GM15510 (cell line): ENCODE measurements around the gene CNOT9.

Experiments used
- POLR2A ChIP-seq: IDR thresholded peaks from 3 replicates; pipeline ENCODE4 v1.6.1; 2011; ENCODE audit warnings: borderline replicate concordance; ENCODE audit not compliant: insufficient read length; ENCODE audit errors: extremely low read depth

CNOT9 gene

DNA sequence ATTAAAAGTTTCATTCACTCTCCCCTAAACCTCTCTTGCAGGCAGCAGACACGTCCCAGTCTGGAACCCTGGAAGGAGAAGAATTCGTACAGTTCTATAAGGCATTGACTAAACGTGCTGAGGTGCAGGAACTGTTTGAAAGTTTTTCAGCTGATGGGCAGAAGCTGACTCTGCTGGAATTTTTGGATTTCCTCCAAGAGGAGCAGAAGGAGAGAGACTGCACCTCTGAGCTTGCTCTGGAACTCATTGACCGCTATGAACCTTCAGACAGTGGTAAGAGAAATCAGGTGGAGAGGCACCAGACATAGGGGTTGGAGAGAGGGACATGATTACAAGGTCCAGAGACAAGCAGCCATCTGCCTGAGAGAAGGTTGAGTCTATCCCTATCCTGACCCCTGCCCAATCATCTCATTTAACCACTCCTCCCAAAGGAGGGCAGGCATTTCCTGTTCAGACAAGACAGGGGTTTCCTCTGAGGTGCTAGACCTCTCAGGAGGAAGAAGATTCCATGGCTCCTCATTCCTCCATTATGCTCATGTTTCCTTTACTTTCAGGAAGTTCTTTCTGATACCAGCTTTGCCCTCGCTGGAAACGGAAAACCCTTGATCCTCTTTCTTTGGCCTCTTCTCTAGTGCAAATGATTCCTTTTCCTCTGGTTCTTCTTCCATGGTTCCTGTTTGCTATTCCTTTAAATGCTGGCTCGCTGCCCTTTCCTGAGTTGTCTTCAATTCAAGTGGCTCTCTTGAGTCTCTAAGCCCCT, 54.1 kb downstream of the CNOT9 start:
- no peak for TF ChIP-seq POLR2A

DNA sequence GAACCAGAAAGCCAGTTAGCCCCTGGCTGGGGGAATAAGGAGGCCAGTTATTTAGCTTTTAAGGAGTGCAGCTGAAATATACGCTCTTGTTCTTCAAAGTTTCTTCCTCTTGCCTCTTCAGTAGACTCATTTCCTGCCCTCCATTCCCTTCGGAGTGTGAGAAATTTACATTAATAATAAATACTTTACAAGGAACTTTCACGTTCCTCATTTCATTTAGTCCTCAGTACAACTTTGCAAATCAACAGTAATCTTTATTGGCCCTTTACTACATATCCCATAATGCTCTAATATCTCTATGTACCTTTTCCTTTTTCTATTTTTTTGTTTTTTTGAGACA, 54.7 kb downstream of the CNOT9 start:
- TF ChIP-seq POLR2A, result no peak

DNA sequence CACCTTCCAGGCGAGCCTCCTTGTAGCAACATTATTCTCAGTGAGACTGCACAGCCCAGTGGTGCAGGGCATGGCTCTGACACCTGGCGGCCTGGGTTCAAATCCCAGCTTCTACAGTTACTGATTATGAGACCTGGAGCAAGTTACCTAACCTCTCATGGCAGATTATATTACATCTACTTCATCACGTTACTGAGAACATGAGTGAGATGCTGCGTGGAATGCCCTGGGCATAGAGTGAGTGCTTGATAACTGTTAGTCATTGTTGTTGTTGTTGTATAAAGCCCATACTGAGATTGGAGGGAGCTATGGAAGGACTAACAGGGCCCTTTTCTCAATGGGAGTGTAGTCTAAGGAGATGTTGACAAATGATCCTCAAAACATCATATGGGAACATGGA, 57.7 kb downstream of the CNOT9 start:
- TF ChIP-seq POLR2A, result no peak

DNA sequence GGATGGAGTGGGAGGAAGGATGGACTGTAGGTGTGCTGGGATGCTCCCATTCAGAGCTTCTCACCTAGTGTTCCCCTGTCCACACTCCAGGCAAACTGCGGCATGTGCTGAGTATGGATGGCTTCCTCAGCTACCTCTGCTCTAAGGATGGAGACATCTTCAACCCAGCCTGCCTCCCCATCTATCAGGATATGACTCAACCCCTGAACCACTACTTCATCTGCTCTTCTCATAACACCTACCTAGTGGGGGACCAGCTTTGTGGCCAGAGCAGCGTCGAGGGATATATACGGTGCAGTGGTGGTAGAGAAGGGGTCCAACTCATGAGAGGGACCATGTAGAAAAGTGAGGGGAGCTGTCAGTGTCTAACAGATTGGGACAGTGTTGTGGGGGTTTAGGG, 59.3 kb downstream of the CNOT9 start:
- TF ChIP-seq POLR2A, result no peak

DNA sequence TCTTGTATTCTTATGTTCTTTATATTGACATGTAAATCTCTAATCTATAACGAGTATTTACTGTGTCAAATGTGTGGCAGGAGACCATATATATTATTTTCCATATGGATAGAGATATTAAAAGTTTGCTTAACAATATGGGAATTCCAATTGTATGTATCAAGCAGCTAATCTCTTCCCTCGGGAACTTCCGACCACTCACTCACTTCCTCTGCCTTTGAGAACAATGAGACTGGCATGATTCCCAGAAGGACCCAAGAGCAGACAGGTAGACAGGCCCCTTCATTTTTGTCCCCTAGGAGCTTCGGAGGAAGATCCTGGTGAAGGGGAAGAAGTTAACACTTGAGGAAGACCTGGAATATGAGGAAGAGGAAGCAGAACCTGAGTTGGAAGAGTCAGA, 63.2 kb downstream of the CNOT9 start:
- TF ChIP-seq POLR2A, result no peak

DNA sequence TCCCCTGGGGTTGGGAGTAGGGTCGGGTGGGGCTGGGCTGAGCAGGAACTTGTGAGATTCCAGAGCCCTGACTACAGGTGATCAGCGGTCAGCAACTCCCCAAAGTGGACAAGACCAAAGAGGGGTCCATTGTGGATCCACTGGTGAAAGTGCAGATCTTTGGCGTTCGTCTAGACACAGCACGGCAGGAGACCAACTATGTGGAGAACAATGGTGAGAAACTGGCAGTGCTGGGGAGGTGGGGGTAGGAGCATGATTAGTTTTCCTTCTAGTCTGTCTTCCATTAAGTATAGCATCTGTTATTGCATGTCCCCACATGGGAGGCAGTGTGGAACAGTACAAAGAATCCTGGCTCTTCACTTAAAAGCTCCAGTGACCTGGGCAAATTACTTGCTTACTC, 67.1 kb downstream of the CNOT9 start:
- no peak for TF ChIP-seq POLR2A

- TF ChIP-seq POLR2A, result no peak
These were observed 69.7 kb downstream of the CNOT9 start for GRCh38 chr2:218638372-218638771.

DNA sequence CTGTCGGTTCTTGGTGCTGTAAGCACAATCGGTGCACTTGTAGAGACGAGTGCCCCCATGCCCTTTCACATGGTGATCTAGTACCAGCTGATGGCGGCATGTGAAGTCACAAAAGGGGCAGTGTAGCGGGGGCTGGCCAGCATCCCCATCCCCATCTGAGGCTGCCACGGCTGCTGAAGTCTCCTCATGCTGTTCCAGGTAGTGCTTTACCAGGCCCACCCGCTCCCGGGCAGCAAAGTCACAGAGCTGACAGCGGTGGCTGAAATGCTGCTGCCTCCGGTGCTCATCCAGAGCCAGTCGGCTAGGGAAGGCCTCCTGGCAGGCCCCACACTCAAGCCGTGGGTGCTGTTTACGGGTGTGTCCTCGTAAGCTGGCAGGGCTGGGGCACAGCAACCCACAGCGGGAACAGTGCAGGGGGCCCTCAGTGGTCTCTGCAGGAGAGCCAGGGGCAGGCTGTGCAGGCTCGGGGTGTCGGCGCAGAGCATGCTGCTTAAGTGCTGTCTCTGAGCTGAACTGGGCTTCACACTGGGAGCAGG, 73.5 kb downstream of the CNOT9 start:
- no peak for TF ChIP-seq POLR2A

DNA sequence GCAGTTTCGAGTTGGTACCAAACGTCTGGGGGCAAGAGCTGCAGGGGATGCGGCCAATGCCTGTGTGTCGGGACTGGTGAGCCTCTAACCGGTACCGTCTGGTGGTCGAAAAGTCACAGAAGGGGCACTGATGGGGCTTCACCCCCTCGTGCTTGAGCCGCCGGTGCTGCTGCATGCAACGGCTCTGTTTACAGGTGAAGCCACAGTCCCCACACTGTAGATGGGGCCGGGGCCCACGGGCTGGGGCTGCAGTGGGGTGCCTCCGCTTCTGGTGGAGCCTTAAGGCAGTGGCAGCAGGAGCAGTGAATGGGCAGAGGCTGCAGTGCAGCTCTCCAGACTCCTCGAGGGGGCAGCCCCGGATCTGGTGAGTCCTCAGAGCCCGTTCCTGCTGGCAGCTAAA, 74.1 kb downstream of the CNOT9 start:
- TF ChIP-seq POLR2A, result no peak

GRCh38 chr2:218643751-218644310, 75.2 kb downstream of the CNOT9 start:
- no peak for TF ChIP-seq POLR2A

DNA sequence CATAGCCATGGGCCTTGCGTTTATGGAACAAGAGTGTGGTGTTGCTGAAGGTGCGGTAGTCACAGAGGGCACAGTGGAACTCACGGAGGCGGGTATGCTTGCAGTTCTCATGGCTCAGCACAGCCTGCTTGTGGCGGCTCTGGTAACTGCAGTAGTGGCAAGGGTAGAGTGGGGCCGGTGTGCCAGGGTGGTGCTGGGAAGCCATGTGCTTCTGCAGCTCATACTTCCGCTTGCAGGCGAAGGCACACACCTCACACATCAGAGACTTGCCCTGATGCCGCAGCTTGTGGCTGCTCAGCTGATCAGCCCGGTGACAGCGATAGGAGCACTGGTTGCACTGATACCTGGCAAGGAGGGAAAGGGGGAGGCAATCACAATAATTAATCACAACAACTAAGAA, 76.1 kb downstream of the CNOT9 start:
- no peak for TF ChIP-seq POLR2A

- no peak for TF ChIP-seq POLR2A
These were observed 76.5 kb downstream of the CNOT9 start for GRCh38 chr2:218645126-218645525.
